Stimulated activated memory B cell treated with anti-CD40 and anti-IgM and Interleukin-4, amounts not matched to agents 10 μg/mL and 1 μg/mL and 100 μg/mL, for 72 hours (primary cell): ENCODE results near the gene RAMACL.

Experiments
- ATAC-seq: fragments of 150-1000 bp; cut with Tn5 transposase; 2 replicates; pipeline ENCODE4 v1.10.0; 2021
- H3K27ac Mint-ChIP-seq: one replicate; pipeline ENCODE4 v1.8.0; 2022; ENCODE audit warnings: mild to moderate bottlenecking, mixed read lengths
- H3K27me3 Mint-ChIP-seq: one replicate; pipeline ENCODE4 v1.8.0; 2022; ENCODE audit warnings: mixed read lengths
- H3K36me3 Mint-ChIP-seq: one replicate; pipeline ENCODE4 v1.8.0; 2022; ENCODE audit warnings: mixed read lengths
- H3K4me1 Mint-ChIP-seq: one replicate; pipeline ENCODE4 v1.8.0; 2022; ENCODE audit warnings: mixed read lengths
- H3K4me3 Mint-ChIP-seq: one replicate; pipeline ENCODE4 v1.8.0; 2022; ENCODE audit warnings: mild to moderate bottlenecking, moderate library complexity, mixed read lengths
- H3K9me3 Mint-ChIP-seq: one replicate; pipeline ENCODE4 v1.8.0; 2022; ENCODE audit warnings: mixed read lengths

RAMACL gene

GRCh38 chr6:166623318-166623717 lies 36.8 kb upstream of the RAMACL start:
- peaks cover 6% of the 10 kb centered on the region for H3K36me3 Mint-ChIP-seq
- H3K9me3 Mint-ChIP-seq = no peaks in the 10 kb centered on the region
- ATAC-seq = no peak
- H3K4me3 Mint-ChIP-seq = no peak overlapping the region
- peaks cover 3% of the 10 kb centered on the region for H3K27me3 Mint-ChIP-seq
- peaks cover 20% of the 10 kb centered on the region for H3K4me1 Mint-ChIP-seq
- H3K27ac Mint-ChIP-seq = no peak overlapping the region

- H3K9me3 Mint-ChIP-seq = no peaks in the 10 kb centered on the region
- H3K4me3 Mint-ChIP-seq = no peak overlapping the region
- H3K36me3 Mint-ChIP-seq = peaks cover 10% of the 10 kb centered on the region
- H3K27ac Mint-ChIP-seq = no peak overlapping the region
- no peaks in the 10 kb centered on the region for H3K27me3 Mint-ChIP-seq
- ATAC-seq = no peak
- peaks cover 10% of the 10 kb centered on the region for H3K4me1 Mint-ChIP-seq
Measured at GRCh38 chr6:166621114-166621540, 34.6 kb upstream of the RAMACL start.

- H3K36me3 Mint-ChIP-seq = peaks cover 10% of the 10 kb centered on the region
Measured at GRCh38 chr6:166620478-166621113, 34.1 kb upstream of the RAMACL start.

GRCh38 chr6:166619912-166620311 lies 33.4 kb upstream of the RAMACL start:
- Mint-ChIP-seq H3K9me3 (no peaks in the 10 kb centered on the region), H3K36me3 (peaks cover 10% of the 10 kb centered on the region), H3K27me3 (no peaks in the 10 kb centered on the region), H3K4me1 (no peaks in the 10 kb centered on the region), H3K27ac (no peak overlapping the region), H3K4me3 (no peak overlapping the region)
- ATAC-seq = no peak

More at GRCh38 chr6:166620478-166621113, 34.1 kb upstream of the RAMACL start:
- H3K9me3 Mint-ChIP-seq = no peaks in the 10 kb centered on the region
- ATAC-seq = no peak
- no peaks in the 10 kb centered on the region for H3K27me3 Mint-ChIP-seq
- no peak overlapping the region for H3K27ac Mint-ChIP-seq
- H3K4me3 Mint-ChIP-seq = no peak overlapping the region
- peaks cover 4% of the 10 kb centered on the region for H3K4me1 Mint-ChIP-seq

GRCh38 chr6:166618866-166619761 lies 32.6 kb upstream of the RAMACL start:
- no peaks in the 10 kb centered on the region for H3K27me3 Mint-ChIP-seq

GRCh38 chr6:166618251-166618650 lies 31.8 kb upstream of the RAMACL start:
- H3K9me3 Mint-ChIP-seq = no peaks in the 10 kb centered on the region
- no peaks in the 10 kb centered on the region for H3K27me3 Mint-ChIP-seq
- ATAC-seq = no peak
- no peak overlapping the region for H3K4me3 Mint-ChIP-seq
- peaks cover 10% of the 10 kb centered on the region for H3K36me3 Mint-ChIP-seq
- no peak overlapping the region for H3K27ac Mint-ChIP-seq
- no peaks in the 10 kb centered on the region for H3K4me1 Mint-ChIP-seq

More at GRCh38 chr6:166618866-166619761, 32.6 kb upstream of the RAMACL start:
- H3K4me1 Mint-ChIP-seq = no peaks in the 10 kb centered on the region
- H3K4me3 Mint-ChIP-seq = no peak overlapping the region
- no peaks in the 10 kb centered on the region for H3K9me3 Mint-ChIP-seq
- peaks cover 10% of the 10 kb centered on the region for H3K36me3 Mint-ChIP-seq
- H3K27ac Mint-ChIP-seq = no peak overlapping the region
- ATAC-seq = no peak

GRCh38 chr6:166617359-166617758 lies 30.9 kb upstream of the RAMACL start:
- no peaks in the 10 kb centered on the region for H3K4me1 Mint-ChIP-seq
- H3K4me3 Mint-ChIP-seq = no peak overlapping the region
- ATAC-seq = no peak
- H3K27me3 Mint-ChIP-seq = no peaks in the 10 kb centered on the region
- no peak overlapping the region for H3K27ac Mint-ChIP-seq
- H3K36me3 Mint-ChIP-seq = peaks cover 10% of the 10 kb centered on the region
- H3K9me3 Mint-ChIP-seq = no peaks in the 10 kb centered on the region

GRCh38 chr6:166616261-166617238 lies 30.1 kb upstream of the RAMACL start:
- no peak overlapping the region for H3K27ac Mint-ChIP-seq
- H3K27me3 Mint-ChIP-seq = no peaks in the 10 kb centered on the region
- H3K36me3 Mint-ChIP-seq = peaks cover 10% of the 10 kb centered on the region
- H3K4me3 Mint-ChIP-seq = no peak overlapping the region
- ATAC-seq = no peak
- H3K4me1 Mint-ChIP-seq = no peaks in the 10 kb centered on the region
- H3K9me3 Mint-ChIP-seq = no peaks in the 10 kb centered on the region

- ATAC-seq = no peak
- Mint-ChIP-seq H3K27ac (no peak overlapping the region), H3K4me3 (no peak overlapping the region), H3K9me3 (no peaks in the 10 kb centered on the region), H3K36me3 (peaks cover 10% of the 10 kb centered on the region), H3K27me3 (no peaks in the 10 kb centered on the region), H3K4me1 (no peaks in the 10 kb centered on the region)
Measured at GRCh38 chr6:166615059-166615770, 28.7 kb upstream of the RAMACL start.

- H3K36me3 Mint-ChIP-seq = peaks cover 10% of the 10 kb centered on the region
- H3K27me3 Mint-ChIP-seq = no peaks in the 10 kb centered on the region
- no peak for ATAC-seq
- no peak overlapping the region for H3K4me3 Mint-ChIP-seq
- no peak overlapping the region for H3K27ac Mint-ChIP-seq
- no peaks in the 10 kb centered on the region for H3K9me3 Mint-ChIP-seq
- no peaks in the 10 kb centered on the region for H3K4me1 Mint-ChIP-seq
Measured at GRCh38 chr6:166614589-166614988, 28.1 kb upstream of the RAMACL start.

- H3K9me3 Mint-ChIP-seq = no peaks in the 10 kb centered on the region
- peak overlapping the region; percentile 33 for H3K27ac Mint-ChIP-seq
- H3K36me3 Mint-ChIP-seq = peaks cover 10% of the 10 kb centered on the region
- H3K27me3 Mint-ChIP-seq = no peaks in the 10 kb centered on the region
- H3K4me3 Mint-ChIP-seq = no peak overlapping the region
- H3K4me1 Mint-ChIP-seq = no peaks in the 10 kb centered on the region
- ATAC-seq = no peak
Measured at GRCh38 chr6:166614171-166614583, 27.7 kb upstream of the RAMACL start.

- Mint-ChIP-seq H3K27ac (no peak overlapping the region), H3K4me3 (no peak overlapping the region), H3K4me1 (no peaks in the 10 kb centered on the region), H3K27me3 (no peaks in the 10 kb centered on the region), H3K9me3 (no peaks in the 10 kb centered on the region), H3K36me3 (peaks cover under 1% of the 10 kb centered on the region)
- no peak for ATAC-seq
Measured at GRCh38 chr6:166613027-166613426, 26.5 kb upstream of the RAMACL start.

- Mint-ChIP-seq H3K4me3 (no peak overlapping the region), H3K9me3 (no peaks in the 10 kb centered on the region), H3K27me3 (no peaks in the 10 kb centered on the region), H3K27ac (no peak overlapping the region), H3K36me3 (no peaks in the 10 kb centered on the region), H3K4me1 (no peaks in the 10 kb centered on the region)
- no peak for ATAC-seq
Measured at GRCh38 chr6:166612471-166612881, 26.0 kb upstream of the RAMACL start.

- H3K4me3 Mint-ChIP-seq = no peak overlapping the region
- no peaks in the 10 kb centered on the region for H3K36me3 Mint-ChIP-seq
- no peaks in the 10 kb centered on the region for H3K27me3 Mint-ChIP-seq
- no peaks in the 10 kb centered on the region for H3K4me1 Mint-ChIP-seq
- no peak overlapping the region for H3K27ac Mint-ChIP-seq
- no peaks in the 10 kb centered on the region for H3K9me3 Mint-ChIP-seq
- ATAC-seq = no peak
Measured at GRCh38 chr6:166611631-166612030, 25.2 kb upstream of the RAMACL start.
